OCI-M2 (cell line): ENCODE data around the gene ENOX1.

ENCODE experiments used
- DNase-seq: peaks from one replicate; lab custom pipeline; 2025; ENCODE audit not compliant: unreplicated experiment; lab: John Stamatoyannopoulos, UW

The ENOX1 gene

DNA sequence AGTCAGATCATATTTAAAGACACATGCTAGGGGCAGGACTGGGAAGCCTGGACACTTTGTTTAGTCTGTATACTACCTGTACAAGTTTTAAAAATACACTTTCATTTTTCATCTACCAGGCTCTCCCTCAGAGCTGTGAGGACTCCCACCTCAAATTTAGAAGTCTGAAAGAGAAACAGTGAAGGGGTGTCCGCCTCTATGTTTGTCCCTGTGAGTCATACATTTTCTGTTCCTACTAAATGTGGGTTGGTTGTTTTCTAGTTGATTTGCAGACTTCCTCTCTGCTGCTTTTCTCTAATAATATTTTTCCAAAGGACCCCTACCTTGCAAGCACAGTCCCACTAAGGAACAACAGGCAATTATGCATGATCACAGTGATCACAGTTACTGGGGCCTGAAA, 110.5 kb downstream of the ENOX1 start:
- no peak for DNase-seq

- no peak for DNase-seq
Observed at GRCh38 chr13:43675577-43675976, 111.2 kb downstream of the ENOX1 start.

GRCh38 chr13:43669964-43670363, 116.8 kb downstream of the ENOX1 start:
- DNase-seq = no peak

- DNase-seq = no peak
Observed at GRCh38 chr13:43669101-43669500, 117.7 kb downstream of the ENOX1 start.

DNA sequence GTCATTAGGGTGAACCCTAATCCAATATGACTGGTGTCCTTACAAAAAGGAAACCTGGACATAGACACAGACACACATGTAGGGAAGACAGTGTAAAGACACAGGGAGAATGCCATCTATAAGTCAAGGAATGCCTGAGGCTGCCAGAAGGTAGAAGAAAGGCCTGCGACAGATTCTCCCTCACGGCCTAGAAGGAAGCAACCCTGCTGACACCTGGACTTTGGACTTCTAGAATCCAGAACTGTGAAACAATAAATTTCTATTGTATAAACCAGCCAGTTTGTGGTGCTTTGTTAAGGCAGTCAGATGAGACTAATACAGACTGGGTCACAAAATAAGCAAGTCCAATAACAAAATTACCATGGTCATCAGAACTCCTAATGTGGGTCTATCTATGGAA, 120.4 kb downstream of the ENOX1 start:
- DNase-seq = no peak

GRCh38 chr13:43665388-43665787, 121.4 kb downstream of the ENOX1 start:
- no peak for DNase-seq

- DNase-seq = no peak
Observed at GRCh38 chr13:43664700-43665191, 122.0 kb downstream of the ENOX1 start.

GRCh38 chr13:43663474-43664090, 123.2 kb downstream of the ENOX1 start:
- DNase-seq = no peak

GRCh38 chr13:43662976-43663375, 123.8 kb downstream of the ENOX1 start:
- no peak for DNase-seq

GRCh38 chr13:43661161-43661830, 125.5 kb downstream of the ENOX1 start:
- DNase-seq = no peak

DNA sequence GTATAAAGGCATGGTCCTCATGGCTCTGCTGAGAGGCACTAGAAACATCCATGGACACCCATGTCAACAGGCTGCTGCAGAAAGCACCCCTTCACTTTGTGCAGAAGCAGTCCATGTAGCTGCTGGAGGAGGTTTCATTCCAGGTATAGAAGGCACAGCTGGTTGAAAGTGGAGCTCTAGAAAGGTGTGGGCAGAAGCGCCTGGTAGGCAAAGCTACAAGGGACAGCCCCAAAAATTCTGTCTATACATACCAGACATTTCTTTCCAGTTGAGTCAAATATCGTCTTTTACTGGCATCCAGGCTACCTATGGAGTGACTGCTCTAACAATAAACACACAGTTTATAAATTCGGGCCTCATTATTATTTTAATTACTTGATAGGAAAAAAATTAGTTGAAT, 129.3 kb downstream of the ENOX1 start:
- no peak for DNase-seq

DNA sequence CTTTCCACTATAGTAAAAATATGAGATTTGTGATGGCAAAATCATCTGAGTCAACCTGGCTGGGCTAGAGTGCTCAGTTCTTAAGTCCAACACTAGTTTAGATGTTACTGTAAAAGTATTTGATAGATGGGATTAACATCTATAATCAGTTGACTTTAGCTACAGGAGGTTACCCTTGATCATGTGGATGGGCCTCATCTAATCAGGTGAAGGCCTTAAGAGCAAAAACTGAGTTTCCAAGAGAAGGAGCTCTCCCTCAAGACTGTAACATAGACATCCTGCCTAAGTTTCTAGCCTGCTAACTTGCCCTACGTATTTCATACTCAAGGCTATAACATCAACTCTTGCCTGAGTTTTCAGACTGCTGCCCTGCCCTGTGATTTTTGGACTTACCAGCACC, 132.8 kb downstream of the ENOX1 start:
- no peak for DNase-seq

DNA sequence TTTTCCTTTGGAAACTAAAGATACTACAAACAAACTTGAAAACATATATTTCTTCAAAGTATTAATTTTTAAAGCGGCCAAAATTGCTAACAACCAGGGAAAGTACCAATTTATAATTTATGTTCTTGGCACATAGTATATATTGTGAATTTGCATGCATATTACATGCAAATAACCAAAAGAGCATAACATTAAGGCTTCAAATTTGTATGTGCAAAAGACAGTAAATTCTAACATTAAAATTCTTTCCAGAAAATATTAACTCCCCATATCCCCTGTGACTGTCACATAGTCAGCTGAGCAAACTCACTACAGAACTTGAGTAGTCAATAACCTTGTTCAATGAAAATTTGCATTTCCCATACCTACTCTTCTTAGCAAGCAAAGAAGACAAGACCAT, 133.4 kb downstream of the ENOX1 start:
- no peak for DNase-seq

DNA sequence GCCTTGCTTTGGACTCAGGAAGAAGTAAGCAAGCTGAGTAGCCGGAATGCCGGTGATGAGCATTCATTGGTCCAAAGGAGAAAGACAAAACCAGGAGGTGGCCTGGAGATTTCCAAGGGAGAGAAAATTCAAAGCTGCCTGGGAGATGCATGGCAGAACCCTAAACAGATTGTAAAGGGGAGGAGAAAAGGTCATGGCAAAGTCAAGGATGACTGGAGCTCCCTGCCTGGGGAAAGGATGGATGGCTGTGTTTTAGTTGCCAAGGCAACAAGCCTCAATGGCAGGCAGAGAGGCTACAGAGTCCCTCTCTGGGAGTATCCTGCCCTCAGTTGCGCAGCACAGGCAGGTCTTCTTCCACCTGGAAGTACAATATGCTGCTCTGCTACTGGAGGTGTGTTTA, 134.0 kb downstream of the ENOX1 start:
- no peak for DNase-seq

- DNase-seq = no peak
Observed at GRCh38 chr13:43650882-43651281, 135.9 kb downstream of the ENOX1 start.

DNA sequence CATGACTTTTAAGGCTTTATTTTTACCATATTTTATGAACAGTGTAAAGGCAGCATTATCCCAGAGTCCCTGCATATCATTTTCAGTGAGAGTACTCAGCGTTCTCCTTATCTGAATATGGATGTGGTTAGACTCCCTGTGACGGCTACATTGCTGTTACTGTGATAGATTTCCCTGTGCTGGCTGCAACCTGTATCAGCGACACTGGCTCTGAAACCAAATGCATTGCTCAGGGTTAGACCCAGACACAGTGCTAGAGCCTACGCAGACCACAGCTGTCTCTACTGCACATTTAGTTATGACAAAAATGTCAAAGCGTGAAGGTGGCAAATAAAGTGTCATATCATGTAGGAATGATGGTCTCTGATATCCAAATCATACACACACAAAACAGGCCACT, 138.0 kb downstream of the ENOX1 start:
- no peak for DNase-seq

GRCh38 chr13:43647471-43647870, 139.3 kb downstream of the ENOX1 start:
- DNase-seq = no peak

GRCh38 chr13:43640476-43640875, 146.3 kb downstream of the ENOX1 start:
- no peak for DNase-seq

GRCh38 chr13:43631106-43631505, 155.7 kb downstream of the ENOX1 start:
- no peak for DNase-seq

GRCh38 chr13:43629691-43630480, 156.9 kb downstream of the ENOX1 start:
- DNase-seq = no peak

- DNase-seq = no peak
Observed at GRCh38 chr13:43626994-43627393, 159.8 kb downstream of the ENOX1 start.

DNA sequence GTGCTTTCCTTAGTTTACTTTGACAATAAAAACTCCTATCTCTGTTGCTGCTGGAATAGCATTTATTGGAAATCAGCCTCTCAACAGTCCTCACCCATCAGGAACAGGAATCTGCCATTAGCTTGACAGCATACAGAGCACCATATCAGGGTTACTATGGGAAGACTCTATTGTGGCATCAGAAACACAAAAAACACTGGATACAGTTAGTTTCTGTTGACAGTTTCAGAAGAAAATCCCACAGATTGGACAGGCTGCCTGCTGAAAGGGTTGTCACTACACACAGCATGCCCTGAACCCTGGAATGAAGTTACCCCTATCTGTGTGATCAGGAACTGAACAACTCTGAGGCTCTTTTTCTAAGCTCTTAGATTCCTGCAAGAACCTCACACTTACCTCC, 172.7 kb downstream of the ENOX1 start:
- no peak for DNase-seq
